Measurements from ENCODE around the gene ATG9B. TPM values are rescaled to one million over a fixed set of nuclear protein-coding genes. Genes with fewer than 3 reads are reported as not detected.

The ATG9B gene
- polyA plus RNA-seq, 1 of the 3 experiments (the other 2 are of a cell fraction): 0.67 TPM

GRCh38 chr7:151038951-151039849, 14.9 kb upstream of the ATG9B start:
- Histone ChIP-seq H3K4me3 (ENCODE audit: low read depth in 2 of 2, low read length in 1 of 2) (no peak overlapping the region), H2AFZ (ENCODE audit: low read depth) (no peak overlapping the region), H3K27me3 (ENCODE audit: insufficient read depth) (no peaks in the 10 kb centered on the region), H3K9me3 (no peaks in the 10 kb centered on the region), H4K20me1 (ENCODE audit: insufficient read depth) (no peaks in the 10 kb centered on the region), H3K79me2 (ENCODE audit: insufficient read depth) (no peaks in the 10 kb centered on the region; the same call in 1 of the 2 replicates), H3K4me2 (peak overlapping the region; percentile 65), H3K9me2 (no peaks in the 10 kb centered on the region), H3K4me1 (ENCODE audit: control insufficient read depth in 1 of 2, insufficient read depth in 2 of 2, low read depth in 1 of 2, low read length in 1 of 2) (peaks cover 25 to 30% of the 10 kb centered on the region in 2 experiments), H3F3A (replicated peaks; ENCODE audit: insufficient read depth) (peaks cover 25% of the 10 kb centered on the region), H3K9ac (peak overlapping the region; percentile 73), H3K36me3 (replicated peaks in 1 of 2; ENCODE audit: control insufficient read depth in 1 of 2, insufficient read depth in 2 of 2, low read length in 1 of 2) (peaks cover 12 to 42% of the 10 kb centered on the region in 2 experiments), H3K27ac (ENCODE audit: low read depth in 2 of 2, low read length in 1 of 2) (peak overlapping the region; percentile 98)
- ChIA-PET POLR2A (interaction anchor here (0.8 to 2.6 kb wide), 5 partner anchors 9 to 70 kb away, joined by 3 to 12 read pairs (median 4); partner anchors contain the start of genes ABCB8, ASIC3 and FASTK), CTCF (interaction anchor here (0.6 to 9.5 kb wide), 18 partner anchors 9 to 103 kb away, joined by 3 to 59 read pairs (median 3); partner anchors contain the start of genes ABCB8, ASIC3 and CDK5)
- 14% methylated on average over 10 of the region's 12 CpGs for WGBS (ENCODE audit: low lambda C conversion rate)
- peak; percentile 87 for DNase-seq
- TF ChIP-seq MXI1 (IDR thresholded peaks at IDR 0.05; ENCODE audit: low read depth, low read length): no peak
- peak in 1 of 2 experiments; percentile 77; a peak in 1 of 4 replicates for TF ChIP-seq EP300 (IDR thresholded peaks at IDR 0.05; ENCODE audit: borderline replicate concordance in 1 of 2, low read depth in 1 of 2, low read length in 1 of 2)
- 0 out of 2 replicates have a peak, but pooled peaks have one; percentile 19 for TF ChIP-seq FOXJ3 (CRISPR knock-in tag; IDR thresholded peaks at IDR 0.05)
- TF ChIP-seq REST (IDR thresholded peaks at IDR 0.05; ENCODE audit: low read depth, low read length): 0 out of 2 replicates have a peak, but pooled peaks have one; percentile 3
- TF ChIP-seq RCOR1 (IDR thresholded peaks at IDR 0.05; ENCODE audit: low read length): peak; percentile 48
- no peak for TF ChIP-seq EZH2phosphoT487 (IDR thresholded peaks at IDR 0.05; ENCODE audit: borderline replicate concordance, low read depth)
- TF ChIP-seq PBX3 (IDR thresholded peaks at IDR 0.05): no peak; the same call in none of the 2 replicates
- TF ChIP-seq USF1 (IDR thresholded peaks at IDR 0.05; ENCODE audit: borderline replicate concordance, low read depth): no peak; the same call in 1 of the 2 replicates
- TF ChIP-seq NFIC (IDR thresholded peaks at IDR 0.05; ENCODE audit: borderline replicate concordance): peak; percentile 99
- TF ChIP-seq SIN3A (IDR thresholded peaks at IDR 0.05; ENCODE audit: borderline replicate concordance, low read depth, low read length): peak; percentile 51; the same call in 1 of the 2 replicates
- TF ChIP-seq MAX (IDR thresholded peaks at IDR 0.05; ENCODE audit: low read depth): peak; percentile 85; the same call in 1 of the 2 replicates
- no peak for TF ChIP-seq TAF1 (IDR thresholded peaks at IDR 0.05; ENCODE audit: borderline replicate concordance, low read depth, low read length)
- no peak for TF ChIP-seq GATA2 (CRISPR knock-in tag; IDR thresholded peaks at IDR 0.05)
- TF ChIP-seq TCF12 (IDR thresholded peaks at IDR 0.05): peak; percentile 92
- TF ChIP-seq CHD2 (IDR thresholded peaks at IDR 0.05; ENCODE audit: low read length, partially characterized antibody): peak; percentile 12
- peak; percentile 71; the same call in 1 of the 2 replicates for TF ChIP-seq TEAD4 (IDR thresholded peaks at IDR 0.05; ENCODE audit: borderline replicate concordance, insufficient read depth)
- TF ChIP-seq SMC3 (IDR thresholded peaks at IDR 0.05; ENCODE audit: low read depth, low read length): no peak
- peak; percentile 83 for TF ChIP-seq JUND (IDR thresholded peaks at IDR 0.05)
- TF ChIP-seq FOSL2 (IDR thresholded peaks at IDR 0.05; ENCODE audit: borderline replicate concordance, low read depth): peak; percentile 82
- TF ChIP-seq NRF1 (IDR thresholded peaks at IDR 0.05; ENCODE audit: low read depth, low read length): no peak
- TF ChIP-seq RAD21 (IDR thresholded peaks at IDR 0.05; ENCODE audit: low read length): peak; percentile 23; the same call in 1 of the 2 replicates
- peak; percentile 70; the same call in 1 of the 2 replicates for TF ChIP-seq FOXM1 (IDR thresholded peaks at IDR 0.05; ENCODE audit: low read depth)
- peak; percentile 93; the same call in 1 of the 2 replicates for TF ChIP-seq RXRA (IDR thresholded peaks at IDR 0.05; ENCODE audit: borderline replicate concordance, low read depth)
- TF ChIP-seq POLR2AphosphoS5 (IDR thresholded peaks at IDR 0.05; ENCODE audit: low read depth, low read length): peak; percentile 90
- TF ChIP-seq RFX5 (IDR thresholded peaks at IDR 0.05; ENCODE audit: low read length): no peak; the same call in 1 of the 2 replicates
